Islet precursor cell (in vitro differentiated cells): ENCODE results near the gene DISC1.
A peak's percentile ranks its signal among the peaks of the same experiment; 100 is the strongest.
"Not testable (repeated sequence)": the region's sequence is repeated elsewhere in the genome, so short reads cannot be mapped to it uniquely, and the experiment has no call there.

Experiments used
- DNase-seq: peaks from one replicate; pipeline ENCODE4 v3.0.0-alpha.2; 2018

Gene DISC1

GRCh38 chr1:231938211-231938610 is 311.6 kb downstream of the DISC1 start:
- no peak for DNase-seq

GRCh38 chr1:231938711-231939110 is 312.1 kb downstream of the DISC1 start:
- DNase-seq, result no peak

- no peak for DNase-seq
Measured at GRCh38 chr1:231939118-231939517, 312.5 kb downstream of the DISC1 start.

- no peak for DNase-seq
Measured at GRCh38 chr1:231940116-231940515, 313.5 kb downstream of the DISC1 start.

GRCh38 chr1:231940701-231941100 is 314.1 kb downstream of the DISC1 start:
- no peak for DNase-seq

GRCh38 chr1:231943084-231943483 is 316.5 kb downstream of the DISC1 start:
- DNase-seq, result no peak

- not testable (repeated sequence) for DNase-seq
Measured at GRCh38 chr1:231948102-231948501, 321.5 kb downstream of the DISC1 start.

- DNase-seq, result no peak
Measured at GRCh38 chr1:231949277-231950091, 322.9 kb downstream of the DISC1 start.

GRCh38 chr1:231950331-231951128 is 323.9 kb downstream of the DISC1 start:
- no peak for DNase-seq

GRCh38 chr1:231951374-231951773 is 324.8 kb downstream of the DISC1 start:
- no peak for DNase-seq

GRCh38 chr1:231952154-231952553 is 325.6 kb downstream of the DISC1 start:
- DNase-seq, result no peak

- no peak for DNase-seq
Measured at GRCh38 chr1:231953660-231954059, 327.1 kb downstream of the DISC1 start.

GRCh38 chr1:231954751-231955150 is 328.2 kb downstream of the DISC1 start:
- DNase-seq, result no peak

GRCh38 chr1:231957359-231957758 is 330.8 kb downstream of the DISC1 start:
- no peak for DNase-seq

GRCh38 chr1:231958448-231958847 is 331.9 kb downstream of the DISC1 start:
- DNase-seq, result no peak

GRCh38 chr1:231959225-231959884 is 332.8 kb downstream of the DISC1 start:
- no peak for DNase-seq

GRCh38 chr1:231961801-231962200 is 335.2 kb downstream of the DISC1 start:
- not testable (repeated sequence) for DNase-seq

GRCh38 chr1:231962636-231963035 is 336.0 kb downstream of the DISC1 start:
- DNase-seq, result no peak

GRCh38 chr1:231964241-231964640 is 337.7 kb downstream of the DISC1 start:
- DNase-seq, result peak; percentile 88

GRCh38 chr1:231964961-231965360 is 338.4 kb downstream of the DISC1 start:
- DNase-seq, result no peak

- DNase-seq, result no peak
Measured at GRCh38 chr1:231965615-231966014, 339.0 kb downstream of the DISC1 start.

GRCh38 chr1:231966983-231967382 is 340.4 kb downstream of the DISC1 start:
- DNase-seq, result no peak

- no peak for DNase-seq
Measured at GRCh38 chr1:231969076-231969475, 342.5 kb downstream of the DISC1 start.

- DNase-seq, result not testable (repeated sequence)
Measured at GRCh38 chr1:231969761-231970160, 343.2 kb downstream of the DISC1 start.
